Endometrial microvascular endothelial cells (primary cell): ENCODE data around the gene GRM1. TPM values are rescaled to one million over a fixed set of nuclear protein-coding genes. Genes with fewer than 3 reads are reported as not detected.

Source experiments
- in situ Hi-C: cut with HindIII; loops from 2 replicates; pipeline ENCODE4 v1.10.0; 2017; ENCODE audit warnings: low sequenced_read_pairs, low pct_unique_long_range_greater_than_20kb; ENCODE audit errors: inconsistent ontology term
- total RNA-seq: library from RNA; depleted of rRNA; stranded (reverse); fragments of >200 nt; gene quantifications from one replicate; pipeline ENCODE4 v1.2.3, GENCODE V29; 2015; ENCODE audit errors: inconsistent ontology term

GRM1 gene
- total RNA-seq: not detected

- in situ Hi-C loops: no loop called here
Observed at GRCh38 chr6:146028851-146029572, at the start of gene GRM1. GRM1 (plus strand) TSS chr6:146029062; CDS start chr6:146029518, 456 bp downstream.

GRCh38 chr6:146009338-146009737, 19.5 kb upstream of the GRM1 start:
- in situ Hi-C loops: no loop called here

- in situ Hi-C loops: no loop called here
Observed at GRCh38 chr6:146014233-146014632, 14.6 kb upstream of the GRM1 start.

GRCh38 chr6:146017672-146018071, 11.2 kb upstream of the GRM1 start:
- in situ Hi-C loops: no loop called here

GRCh38 chr6:146026873-146027272, 2.0 kb upstream of the GRM1 start:
- in situ Hi-C loops: no loop called here

- in situ Hi-C loops: no loop called here
Observed at GRCh38 chr6:146027586-146028251, 1.1 kb upstream of the GRM1 start.

GRCh38 chr6:146028252-146028795, 538 bp upstream of the GRM1 start:
- in situ Hi-C loops: no loop called here

- in situ Hi-C loops: no loop called here
Observed at GRCh38 chr6:146029573-146030184, 817 bp downstream of the GRM1 start.

GRCh38 chr6:146032387-146032786, 3.5 kb downstream of the GRM1 start:
- in situ Hi-C loops: no loop called here

- in situ Hi-C loops: no loop called here
Observed at GRCh38 chr6:146040360-146040759, 11.5 kb downstream of the GRM1 start.

- in situ Hi-C loops: no loop called here
Observed at GRCh38 chr6:146041282-146041681, 12.4 kb downstream of the GRM1 start.

GRCh38 chr6:146047371-146047770, 18.5 kb downstream of the GRM1 start:
- in situ Hi-C loops: no loop called here

- in situ Hi-C loops: no loop called here
Observed at GRCh38 chr6:146050168-146050567, 21.3 kb downstream of the GRM1 start.

GRCh38 chr6:146056506-146056905, 27.6 kb downstream of the GRM1 start:
- in situ Hi-C loops: no loop called here

- in situ Hi-C loops: no loop called here
Observed at GRCh38 chr6:146065690-146066089, 36.8 kb downstream of the GRM1 start.

- in situ Hi-C loops: no loop called here
Observed at GRCh38 chr6:146066506-146066905, 37.6 kb downstream of the GRM1 start.

- in situ Hi-C loops: no loop called here
Observed at GRCh38 chr6:146071781-146072180, 42.9 kb downstream of the GRM1 start.

GRCh38 chr6:146077992-146078391, 49.1 kb downstream of the GRM1 start:
- in situ Hi-C loops: no loop called here

GRCh38 chr6:146087386-146087785, 58.5 kb downstream of the GRM1 start:
- in situ Hi-C loops: no loop called here

GRCh38 chr6:146090474-146090873, 61.6 kb downstream of the GRM1 start:
- in situ Hi-C loops: no loop called here
